GM23338 (cell line): ENCODE measurements around the gene LIPG. TPM values are rescaled to one million over a fixed set of nuclear protein-coding genes. Genes with fewer than 3 reads are reported as not detected.

ENCODE experiments used
- ATAC-seq: fragments of 200-7000 bp; cut with Tn5 transposase; 3 replicates; pipeline ENCODE4 v1.9.1; 2020
- DNase-seq: peaks from one replicate; pipeline ENCODE4 v3.0.0-alpha.2; 2015; ENCODE audit warnings: low spot score
- H2AFZ ChIP-seq: fragments of 200-600 bp; sonication (generic); 2 replicates; pipeline ENCODE4 v1.8.0; 2016; ENCODE audit warnings: antibody characterized with exemption, mild to moderate bottlenecking, moderate library complexity
- H3F3A ChIP-seq: fragments of 200-600 bp; sonication (generic); replicated peaks from 2 replicates; pipeline ENCODE4 v1.8.0; 2017; ENCODE audit warnings: antibody characterized with exemption, mixed run types, low read depth
- H3K27ac ChIP-seq: fragments of 200-600 bp; sonication (generic); 2 replicates; pipeline ENCODE4 v1.6.1; 2016; ENCODE audit warnings: low read depth
- H3K27me3 ChIP-seq: fragments of 200-600 bp; sonication (generic); 2 replicates; pipeline ENCODE4 v1.8.0; 2016; ENCODE audit warnings: mild to moderate bottlenecking, mixed run types, moderate library complexity; ENCODE audit not compliant: insufficient read depth
- H3K36me3 ChIP-seq: fragments of 200-600 bp; sonication (generic); 2 replicates; pipeline ENCODE4 v1.8.0; 2016; ENCODE audit warnings: mild to moderate bottlenecking; ENCODE audit not compliant: insufficient read depth
- H3K4me1 ChIP-seq: fragments of 200-600 bp; sonication (generic); 2 replicates; pipeline ENCODE4 v1.8.0; 2016; ENCODE audit warnings: mild to moderate bottlenecking, moderate library complexity; ENCODE audit not compliant: insufficient read depth
- H3K4me2 ChIP-seq: fragments of 200-600 bp; sonication (generic); 2 replicates; pipeline ENCODE4 v1.7.1; 2017; ENCODE audit warnings: mixed run types
- H3K4me3 ChIP-seq: fragments of 200-600 bp; sonication (generic); 2 replicates; pipeline ENCODE4 v1.6.1; 2016; ENCODE audit warnings: mixed run types
- H3K79me2 ChIP-seq: fragments of 200-600 bp; sonication (generic); replicated peaks from 2 replicates; pipeline ENCODE4 v1.8.0; 2017; ENCODE audit warnings: mild to moderate bottlenecking; ENCODE audit not compliant: insufficient read depth
- H3K9me2 ChIP-seq: fragments of 200-600 bp; sonication (generic); 2 replicates; pipeline ENCODE4 v1.8.0; 2017; ENCODE audit not compliant: insufficient read depth
- H4K20me1 ChIP-seq: fragments of 200-600 bp; sonication (generic); replicated peaks from 2 replicates; pipeline ENCODE4 v1.8.0; 2017; ENCODE audit warnings: mild to moderate bottlenecking; ENCODE audit not compliant: insufficient read depth
- H3K27ac Mint-ChIP-seq: 2 replicates; pipeline ENCODE4 v1.8.0; 2020; ENCODE audit warnings: inconsistent platforms, mild to moderate bottlenecking, moderate library complexity, mixed read lengths
- H3K27me3 Mint-ChIP-seq: 3 replicates; pipeline ENCODE4 v1.8.0; 2022; ENCODE audit warnings: low read depth, mild to moderate bottlenecking, moderate library complexity, mixed read lengths, inconsistent platforms; ENCODE audit not compliant: insufficient read depth, poor library complexity
- H3K36me3 Mint-ChIP-seq: 3 replicates; pipeline ENCODE4 v1.8.0; 2021; ENCODE audit warnings: low read depth, mild to moderate bottlenecking, inconsistent platforms, moderate library complexity, mixed read lengths
- H3K4me1 Mint-ChIP-seq: 3 replicates; pipeline ENCODE4 v1.8.0; 2020; ENCODE audit warnings: mild to moderate bottlenecking, inconsistent platforms, mixed read lengths
- H3K4me3 Mint-ChIP-seq: 3 replicates; pipeline ENCODE4 v1.8.0; 2021; ENCODE audit warnings: moderate library complexity, mild to moderate bottlenecking, inconsistent platforms, mixed read lengths
- H3K9me3 Mint-ChIP-seq: 3 replicates; pipeline ENCODE4 v1.8.0; 2020; ENCODE audit warnings: moderate library complexity, mild to moderate bottlenecking, inconsistent platforms, mixed read lengths
- CREB1 ChIP-seq: fragments of 250-450 bp; sonication (Bioruptor Pico); IDR thresholded peaks from 2 replicates; pipeline ENCODE4 v1.5.0; 2020; ENCODE audit warnings: low read depth, mild to moderate bottlenecking, moderate library complexity
- CTCF ChIP-seq, 2 experiments: fragments of 200-600 bp in 1 of 2; sonication (generic) in 1 of 2; conservative IDR thresholded peaks; 2 replicates each; pipeline versions ENCODE4 v1.5.1 to v1.6.1; 2016 to 2017; ENCODE audit warnings: antibody characterized with exemption in 2 of 2, low read depth in 2 of 2, mild to moderate bottlenecking in 2 of 2, moderate library complexity in 1 of 2
- ETS1 ChIP-seq: IDR thresholded peaks from 2 replicates; pipeline ENCODE4 v1.6.1; 2016; ENCODE audit warnings: antibody characterized with exemption
- EZH2 ChIP-seq: fragments of 200-600 bp; sonication (generic); IDR thresholded peaks from one replicate; pipeline ENCODE4 v1.8.0; 2017; ENCODE audit warnings: antibody characterized with exemption, mild to moderate bottlenecking, low read depth; ENCODE audit not compliant: unreplicated experiment
- EZH2phosphoT487 ChIP-seq: fragments of 200-600 bp; sonication (generic); IDR thresholded peaks from one replicate; pipeline ENCODE4 v1.8.1; 2018; ENCODE audit warnings: antibody characterized with exemption; ENCODE audit not compliant: unreplicated experiment
- JUNB ChIP-seq: IDR thresholded peaks from one replicate; pipeline ENCODE4 v1.6.1; 2016; ENCODE audit warnings: antibody characterized with exemption; ENCODE audit not compliant: unreplicated experiment
- POLR2AphosphoS5 ChIP-seq: IDR thresholded peaks from 2 replicates; pipeline ENCODE4 v1.6.1; 2016; ENCODE audit warnings: antibody characterized with exemption, low read depth
- STAT1 ChIP-seq: IDR thresholded peaks from one replicate; pipeline ENCODE4 v1.6.1; 2016; ENCODE audit warnings: antibody characterized with exemption; ENCODE audit not compliant: unreplicated experiment
- ZNF114 ChIP-seq: fragments of 250-450 bp; sonication (Bioruptor Pico); IDR thresholded peaks from 2 replicates; pipeline ENCODE4 v1.5.0; 2020; ENCODE audit warnings: mild to moderate bottlenecking, moderate library complexity
- ZNF331 ChIP-seq: fragments of 250-450 bp; sonication (Bioruptor Pico); IDR thresholded peaks from 2 replicates; pipeline ENCODE4 v1.5.0; 2020; ENCODE audit warnings: low read depth, mild to moderate bottlenecking, moderate library complexity
- polyA plus RNA-seq: library from polyadenylated mRNA; unstranded; fragments of >200 nt; fragmentation: Nextera tagmentation; extraction: Ambion mirVana; gene quantifications from 2 replicates; pipeline ENCODE4 v1.2.1, GENCODE V29; 2016
- total RNA-seq: library from RNA; depleted of rRNA; stranded (reverse); fragments of >200 nt; shearing (Covaris generic); gene quantifications from 2 replicates; pipeline ENCODE4 v1.2.3, GENCODE V29; 2014

The LIPG gene
- total and polyA plus RNA-seq, 2 experiments from 2014 or later: 4.9 to 17.7 TPM

- H4K20me1 ChIP-seq: 0 out of 2 replicates have a peak, but pooled peaks cover 5% of the 10 kb centered on the region
- no peak overlapping the region for H3K4me3 Mint-ChIP-seq
- H3K4me1 ChIP-seq: peaks cover 14% of the 10 kb centered on the region
- H3K4me2 ChIP-seq: no peak overlapping the region
- no peak overlapping the region for H2AFZ ChIP-seq
- H3F3A ChIP-seq: 0 out of 2 replicates have a peak, but pooled peaks cover 4% of the 10 kb centered on the region
- no peak for TF ChIP-seq JUNB
- no peak for TF ChIP-seq ETS1
- TF ChIP-seq CREB1 (CRISPR knock-in tag): no peak
- TF ChIP-seq EZH2: no peak
- TF ChIP-seq POLR2AphosphoS5: no peak
- TF ChIP-seq CTCF (conservative IDR thresholded peaks at IDR 0.05; ENCODE audit: low read depth in 2 of 2): no peak
- ATAC-seq (no peak), DNase-seq (no peak)
- peaks cover 21% of the 10 kb centered on the region for H3K36me3 Mint-ChIP-seq
- no peak overlapping the region for H3K27ac ChIP-seq
- no peak overlapping the region for H3K27ac Mint-ChIP-seq
- no peak overlapping the region for H3K4me3 ChIP-seq
- peaks cover 26% of the 10 kb centered on the region for H3K27me3 Mint-ChIP-seq
- H3K9me3 Mint-ChIP-seq: peaks cover 3% of the 10 kb centered on the region; the same call in 2 of the 3 replicates
- H3K9me2 ChIP-seq: no peaks in the 10 kb centered on the region
- H3K27me3 ChIP-seq: peaks cover 24% of the 10 kb centered on the region
- peaks cover 20% of the 10 kb centered on the region for H3K79me2 ChIP-seq
- H3K36me3 ChIP-seq: peaks cover 9% of the 10 kb centered on the region; the same call in 1 of the 2 replicates
- H3K4me1 Mint-ChIP-seq: peaks cover 21% of the 10 kb centered on the region
Measured at GRCh38 chr18:49565612-49566011, 3.8 kb downstream of the LIPG start.

GRCh38 chr18:49566217-49566770, 4.4 kb downstream of the LIPG start:
- no peak overlapping the region for H3K4me3 ChIP-seq
- peaks cover 14% of the 10 kb centered on the region for H3K4me1 ChIP-seq
- no peaks in the 10 kb centered on the region for H3K9me2 ChIP-seq
- peaks cover 17% of the 10 kb centered on the region for H3K27me3 ChIP-seq
- Mint-ChIP-seq H3K4me3 (no peak overlapping the region), H3K27ac (no peak overlapping the region), H3K9me3 (no peaks in the 10 kb centered on the region; the same call in 1 of the 3 replicates), H3K36me3 (peaks cover 21% of the 10 kb centered on the region), H3K4me1 (peaks cover 21% of the 10 kb centered on the region), H3K27me3 (peaks cover 19% of the 10 kb centered on the region)
- H2AFZ ChIP-seq: no peak overlapping the region
- ATAC-seq (no peak), DNase-seq (no peak)
- H3K27ac ChIP-seq: no peak overlapping the region
- H3F3A ChIP-seq: 0 out of 2 replicates have a peak, but pooled peaks cover under 1% of the 10 kb centered on the region
- H4K20me1 ChIP-seq: 0 out of 2 replicates have a peak, but pooled peaks cover 5% of the 10 kb centered on the region
- H3K79me2 ChIP-seq: peaks cover 20% of the 10 kb centered on the region
- H3K36me3 ChIP-seq: peaks cover 9% of the 10 kb centered on the region; the same call in 1 of the 2 replicates
- H3K4me2 ChIP-seq: no peak overlapping the region
- TF ChIP-seq CTCF (conservative IDR thresholded peaks at IDR 0.05; ENCODE audit: low read depth in 2 of 2) (no peak), JUNB (no peak), STAT1 (no peak), EZH2 (no peak), EZH2phosphoT487 (no peak), ZNF331 (CRISPR knock-in tag) (no peak), ETS1 (no peak), ZNF114 (CRISPR knock-in tag) (no peak), CREB1 (CRISPR knock-in tag) (no peak)
